H7 (cell line): Measurements from ENCODE around the gene COMMD10. TPM values are rescaled to one million over a fixed set of nuclear protein-coding genes. Genes with fewer than 3 reads are reported as not detected.

Experiments
- DNase-seq: peaks from one replicate; pipeline ENCODE4 v3.0.0; 2012
- H3K27me3 ChIP-seq: 2 replicates; pipeline ENCODE4 v1.6.0; 2011; ENCODE audit warnings: mild to moderate bottlenecking, low read length; ENCODE audit not compliant: control insufficient read depth, insufficient read depth
- H3K36me3 ChIP-seq: replicated peaks from 2 replicates; pipeline ENCODE4 v1.5.1; 2011; ENCODE audit warnings: low read length; ENCODE audit not compliant: control insufficient read depth, insufficient read depth
- H3K4me3 ChIP-seq: 2 replicates; pipeline ENCODE4 v1.5.1; 2011; ENCODE audit warnings: low read depth, mild to moderate bottlenecking, control low read depth, low read length, moderate library complexity; ENCODE audit not compliant: insufficient read depth
- total RNA-seq: library from RNA; depleted of rRNA; stranded (reverse); fragments of >200 nt; shearing (Covaris generic); gene quantifications from 2 replicates; pipeline ENCODE4 v1.2.3, GENCODE V29; 2014

COMMD10 gene
- total RNA-seq, 1 experiment from 2014 or later, result 47.3 TPM

DNA sequence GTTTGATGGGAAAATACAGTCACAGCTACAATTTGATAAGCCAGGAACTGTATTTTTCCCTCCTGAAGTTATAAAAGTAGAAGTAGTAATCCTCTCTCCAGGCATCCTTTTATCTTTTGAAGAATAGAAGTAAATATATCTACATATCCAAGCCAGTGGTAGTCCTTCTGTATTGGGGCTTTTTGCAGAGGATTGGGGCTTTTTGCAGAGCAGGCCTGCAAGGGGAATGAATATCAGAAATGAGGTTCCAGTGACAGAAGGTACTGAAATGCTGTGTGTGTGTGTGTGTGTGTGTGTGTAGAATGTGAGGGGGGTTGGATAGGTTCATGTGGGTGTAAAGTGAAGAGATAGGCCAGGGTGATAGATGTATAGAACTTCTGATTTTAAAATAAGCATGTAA, 127.4 kb downstream of the COMMD10 start:
- no peak overlapping the region for H3K4me3 ChIP-seq
- H3K36me3 ChIP-seq, result no peaks in the 10 kb centered on the region
- no peaks in the 10 kb centered on the region for H3K27me3 ChIP-seq
- peak; percentile 6 for DNase-seq

DNA sequence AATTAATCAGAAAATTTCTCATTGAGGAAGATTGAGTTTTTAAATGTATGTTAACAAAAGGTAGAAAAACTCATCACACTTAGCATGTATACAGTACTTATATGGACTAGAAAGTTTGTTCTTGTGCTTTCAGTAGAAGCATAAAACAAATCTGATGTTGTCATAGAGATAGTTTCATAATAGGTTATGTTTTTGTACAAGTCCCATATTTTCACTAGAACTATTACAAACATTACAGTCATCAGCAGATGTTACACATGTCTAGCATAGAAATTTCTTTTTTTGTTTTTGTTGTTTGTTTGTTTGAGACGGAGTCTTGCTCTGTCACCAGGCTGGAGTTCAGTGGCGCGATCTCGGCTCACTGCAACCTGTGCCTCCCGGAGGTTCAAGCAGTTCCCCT, 131.4 kb downstream of the COMMD10 start:
- DNase-seq, result no peak
- H3K27me3 ChIP-seq, result no peaks in the 10 kb centered on the region
- no peaks in the 10 kb centered on the region for H3K36me3 ChIP-seq
- H3K4me3 ChIP-seq, result no peak overlapping the region

DNA sequence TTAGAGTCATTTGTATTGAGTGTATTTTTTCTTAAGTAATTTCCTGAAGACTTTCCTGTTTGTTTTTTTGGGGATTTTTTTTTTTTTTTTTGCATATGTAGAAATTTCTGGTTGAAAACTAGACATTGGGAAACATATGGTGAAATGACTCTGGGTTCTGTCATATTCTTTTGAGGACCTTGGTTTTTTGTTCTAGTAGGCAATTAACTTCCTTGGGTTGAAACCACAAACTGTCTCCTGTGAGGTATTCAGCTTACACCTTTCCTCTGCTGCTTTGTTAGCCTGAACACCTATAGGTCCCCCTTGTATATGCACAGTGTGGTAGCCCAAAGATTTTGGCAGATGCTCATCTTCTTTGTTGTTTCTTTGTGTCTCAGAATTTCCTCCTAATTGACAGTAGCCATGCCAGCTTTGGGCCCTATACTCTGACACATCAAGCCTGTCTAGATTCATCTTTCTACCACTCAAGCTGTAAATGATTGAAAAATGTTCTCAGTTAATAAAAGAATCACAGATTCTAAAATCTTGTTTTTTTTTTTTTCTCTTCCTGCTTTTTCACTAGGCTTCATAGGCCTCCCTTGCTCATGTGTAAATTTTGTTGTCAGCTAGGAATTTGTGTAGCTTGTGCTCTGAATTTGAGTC, 140.6 kb downstream of the COMMD10 start:
- no peaks in the 10 kb centered on the region for H3K27me3 ChIP-seq
- DNase-seq, result no peak
- no peaks in the 10 kb centered on the region; the same call in 1 of the 2 replicates for H3K36me3 ChIP-seq
- no peak overlapping the region for H3K4me3 ChIP-seq

DNA sequence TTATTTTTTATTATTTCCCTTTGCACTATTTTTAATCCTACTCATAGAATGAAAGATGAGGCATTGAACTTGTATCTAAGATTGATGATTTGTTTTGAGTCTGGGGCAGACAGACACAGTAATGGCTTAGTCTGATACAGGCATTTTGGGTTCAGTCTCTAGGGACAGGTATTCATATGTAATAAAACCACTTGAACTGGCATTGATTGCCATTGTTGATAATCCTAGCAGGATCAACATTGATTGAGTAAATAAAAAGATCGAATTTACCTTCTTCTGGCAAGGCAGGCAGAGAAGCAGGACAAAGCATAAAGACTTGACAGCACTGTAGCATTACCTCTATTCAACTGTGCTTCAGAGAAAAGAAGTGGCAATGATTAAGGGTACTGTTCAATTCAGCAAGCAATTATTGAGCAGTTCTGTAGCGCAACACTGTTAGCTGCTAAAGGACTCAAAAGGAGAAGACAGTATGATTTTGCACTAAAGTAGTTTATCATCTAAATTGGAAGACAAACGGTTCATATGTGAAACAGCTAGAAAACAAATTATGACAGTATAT, 144.4 kb downstream of the COMMD10 start:
- Histone ChIP-seq H3K4me3 (no peak overlapping the region), H3K27me3 (no peaks in the 10 kb centered on the region), H3K36me3 (no peaks in the 10 kb centered on the region; the same call in 1 of the 2 replicates)
- no peak for DNase-seq

DNA sequence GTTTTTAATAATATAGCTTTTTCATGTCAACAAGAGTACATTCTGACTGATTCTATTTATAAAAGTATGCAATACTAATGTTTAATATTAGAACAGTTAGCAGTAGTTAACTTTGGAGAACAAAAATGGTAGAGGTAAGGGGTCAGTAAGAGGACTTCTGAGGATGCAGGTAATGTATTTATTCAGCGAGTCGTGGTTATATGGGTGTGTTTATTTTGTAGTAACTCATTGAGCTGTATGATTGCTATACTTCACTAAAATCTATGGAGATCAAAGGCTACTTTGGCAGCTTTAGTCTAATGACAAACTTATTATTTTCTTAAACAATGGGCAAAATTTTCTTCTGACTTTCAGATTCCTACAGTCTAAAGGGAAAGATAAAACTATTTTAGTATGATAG, 146.5 kb downstream of the COMMD10 start:
- no peaks in the 10 kb centered on the region for H3K27me3 ChIP-seq
- H3K4me3 ChIP-seq, result no peak overlapping the region
- DNase-seq, result no peak
- H3K36me3 ChIP-seq, result no peaks in the 10 kb centered on the region

DNA sequence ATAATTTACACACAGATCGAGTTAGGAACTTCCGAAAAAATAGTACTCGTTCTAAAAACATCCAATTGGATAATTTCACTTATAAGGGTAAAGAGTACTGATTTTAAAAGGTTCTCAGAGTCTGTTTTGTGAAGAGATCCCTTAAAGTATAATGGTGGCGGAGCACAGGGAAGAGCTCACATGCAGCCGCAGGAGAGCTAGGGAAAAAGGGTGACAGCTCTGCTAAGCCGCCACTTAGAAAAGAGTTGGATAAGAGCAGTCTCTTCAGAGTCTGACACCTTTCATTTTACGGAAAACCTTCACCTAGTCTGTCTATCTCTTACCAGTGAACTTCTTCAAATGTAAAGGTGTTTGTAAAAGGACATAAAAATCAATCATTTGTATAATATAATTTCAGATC, 149.9 kb downstream of the COMMD10 start:
- H3K4me3 ChIP-seq, result no peak overlapping the region
- no peaks in the 10 kb centered on the region for H3K36me3 ChIP-seq
- DNase-seq, result no peak
- no peaks in the 10 kb centered on the region for H3K27me3 ChIP-seq

DNA sequence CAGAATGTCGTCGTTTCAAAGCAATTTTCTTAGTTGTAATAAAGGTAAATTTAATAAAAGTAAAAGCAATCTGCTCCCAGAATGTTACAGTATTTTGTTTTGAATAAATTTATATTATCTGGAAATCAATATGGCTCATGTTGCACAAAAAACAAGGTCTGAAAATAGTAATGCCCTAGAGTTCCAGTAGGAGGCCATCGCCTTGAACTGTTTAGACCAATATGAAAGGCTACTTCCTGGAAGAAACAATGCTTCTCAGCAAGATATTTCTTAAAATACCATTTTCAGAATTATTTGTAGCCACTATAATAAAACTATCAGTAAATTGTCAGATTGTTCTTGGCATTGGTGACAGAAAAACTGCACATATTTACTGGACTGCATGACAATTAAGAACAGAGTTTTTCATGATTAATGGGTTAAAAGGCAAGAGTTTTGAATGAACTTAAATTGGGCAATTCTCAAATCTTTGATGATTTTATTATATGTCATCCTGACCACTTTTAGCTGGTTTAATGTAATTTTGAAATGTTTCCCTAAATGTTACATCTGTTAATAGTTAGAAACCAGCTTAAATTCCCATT, 153.2 kb downstream of the COMMD10 start:
- H3K36me3 ChIP-seq, result no peaks in the 10 kb centered on the region

DNA sequence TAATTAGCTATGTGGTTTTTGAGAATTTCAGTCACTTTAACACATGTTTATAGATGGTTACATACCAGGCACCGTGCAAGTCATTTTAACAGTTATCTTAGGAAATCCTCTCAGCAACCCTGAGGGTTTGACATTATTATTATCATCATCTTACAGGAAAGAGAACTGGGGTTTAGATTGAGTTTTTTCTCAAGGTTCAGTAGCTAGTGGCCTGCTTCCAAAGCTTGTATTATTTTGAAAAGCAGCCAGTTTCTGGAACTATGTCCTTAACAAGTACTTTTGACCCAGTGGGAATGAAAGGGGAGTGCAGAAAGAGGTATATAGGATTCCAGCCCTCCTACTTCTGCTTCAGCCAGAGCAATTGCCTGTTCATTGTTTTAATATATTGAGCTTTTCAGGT, 157.5 kb downstream of the COMMD10 start:
- no peak for DNase-seq
- no peaks in the 10 kb centered on the region for H3K36me3 ChIP-seq
- H3K27me3 ChIP-seq, result no peaks in the 10 kb centered on the region
- no peak overlapping the region for H3K4me3 ChIP-seq

More for the DNA sequence above, 153.2 kb downstream of the COMMD10 start:
- Histone ChIP-seq H3K27me3 (no peaks in the 10 kb centered on the region), H3K4me3 (no peak overlapping the region)
- no peak for DNase-seq

DNA sequence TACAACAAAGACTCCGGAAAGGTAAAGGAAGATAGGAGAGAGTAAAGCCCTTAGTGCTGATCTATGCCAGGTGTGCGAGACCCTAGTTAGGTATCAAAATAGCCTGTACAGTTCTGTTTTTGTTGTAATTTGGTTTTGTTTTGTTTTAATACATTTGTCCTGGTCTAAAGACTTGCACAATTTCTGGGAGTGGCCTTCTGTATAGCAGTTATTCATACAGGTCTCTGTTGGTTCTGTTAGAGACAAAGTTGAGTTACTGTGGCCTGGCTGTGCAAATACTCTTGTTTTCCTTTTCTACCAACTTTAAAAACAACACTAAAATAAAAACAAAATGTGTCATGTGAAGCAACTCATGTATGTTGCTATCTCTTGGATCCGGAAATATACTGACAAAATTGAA, 163.6 kb downstream of the COMMD10 start:
- no peaks in the 10 kb centered on the region for H3K36me3 ChIP-seq
- H3K27me3 ChIP-seq, result no peaks in the 10 kb centered on the region
- no peak for DNase-seq
- H3K4me3 ChIP-seq, result no peak overlapping the region

DNA sequence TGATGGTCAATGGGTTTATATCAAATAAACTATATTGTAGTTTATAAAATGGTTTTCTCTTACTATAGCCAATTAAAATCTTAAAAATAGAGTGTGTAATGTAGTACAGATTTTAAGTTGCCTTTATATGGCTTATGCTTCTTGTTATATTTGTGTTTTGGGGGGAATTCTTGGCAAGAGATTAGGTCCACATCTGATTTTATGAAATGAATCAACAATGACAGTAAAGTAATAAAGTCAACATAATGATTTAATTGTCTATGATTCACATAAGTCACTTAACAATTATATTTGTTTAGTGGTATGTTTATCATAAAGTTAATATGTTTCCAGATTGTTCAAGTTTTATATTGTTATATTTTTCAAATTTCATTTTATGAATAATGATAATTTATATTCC, 164.8 kb downstream of the COMMD10 start:
- H3K27me3 ChIP-seq, result no peaks in the 10 kb centered on the region
- no peak overlapping the region for H3K4me3 ChIP-seq
- no peak for DNase-seq
- no peaks in the 10 kb centered on the region for H3K36me3 ChIP-seq

DNA sequence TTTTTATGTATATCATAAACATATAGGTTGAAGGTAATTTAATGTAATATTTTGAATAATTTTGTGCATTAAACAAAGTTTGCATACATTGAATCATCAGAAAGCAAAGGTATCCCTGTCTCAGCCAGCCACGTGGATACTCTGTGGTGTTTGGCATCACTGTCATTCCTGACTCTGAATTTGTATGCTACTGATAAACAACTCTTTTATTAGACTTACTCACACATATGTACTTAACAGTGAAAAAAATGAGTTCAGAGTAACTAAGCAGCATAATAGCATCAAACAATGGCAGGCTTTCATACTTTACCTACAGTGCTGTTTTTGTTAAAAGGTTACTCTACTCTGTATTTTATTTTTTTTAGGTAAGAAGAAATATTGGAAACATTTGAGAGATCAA, 171.9 kb downstream of the COMMD10 start:
- H3K4me3 ChIP-seq, result no peak overlapping the region
- DNase-seq, result no peak
- no peaks in the 10 kb centered on the region for H3K27me3 ChIP-seq
- H3K36me3 ChIP-seq, result no peaks in the 10 kb centered on the region

DNA sequence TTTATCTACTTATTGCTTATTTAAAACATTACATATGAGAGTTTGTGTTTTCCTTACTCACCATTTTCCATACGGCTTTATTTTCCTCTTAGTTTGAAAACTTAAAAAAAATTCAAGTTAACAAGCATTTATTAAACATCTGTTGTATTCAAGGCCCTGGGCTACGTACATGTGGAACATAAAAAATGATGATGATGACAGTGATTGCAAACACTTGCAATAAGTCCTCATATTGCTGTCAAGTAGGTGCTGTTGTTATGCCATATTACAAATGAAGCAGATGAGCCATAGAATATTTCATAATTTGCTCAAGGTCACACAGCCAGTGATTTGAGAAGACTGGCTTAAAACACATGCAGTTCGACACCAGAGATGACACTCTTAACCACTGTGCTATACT, 180.6 kb downstream of the COMMD10 start:
- no peak for DNase-seq
- H3K27me3 ChIP-seq, result no peaks in the 10 kb centered on the region
- H3K4me3 ChIP-seq, result no peak overlapping the region
- H3K36me3 ChIP-seq, result no peaks in the 10 kb centered on the region

DNA sequence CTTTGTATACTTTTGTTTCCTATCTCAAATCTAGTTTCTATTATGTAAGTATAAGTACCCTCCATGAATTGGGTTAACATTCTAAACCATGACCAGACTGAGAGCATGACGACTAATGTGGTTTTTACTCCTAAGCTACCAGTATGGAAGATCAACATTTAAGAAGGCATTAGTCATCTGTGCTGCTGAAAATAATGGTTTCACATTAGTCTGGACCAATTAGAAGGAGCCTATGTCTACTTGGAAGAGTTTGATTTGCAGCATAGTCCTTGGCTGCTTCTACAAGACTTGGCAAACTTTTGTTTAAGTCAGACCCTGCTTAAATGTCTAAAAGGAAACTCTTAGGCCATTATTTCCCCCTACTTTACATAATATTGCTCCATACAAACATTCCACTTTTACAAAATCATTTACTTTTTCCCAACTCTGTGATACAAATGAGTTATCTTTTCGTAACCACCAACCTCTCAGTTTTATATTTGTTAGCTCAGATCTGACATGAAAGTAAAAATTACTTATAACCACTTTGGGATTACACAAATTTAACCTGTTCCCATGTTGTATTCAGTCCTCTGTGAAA, 186.7 kb downstream of the COMMD10 start:
- Histone ChIP-seq H3K36me3 (no peaks in the 10 kb centered on the region), H3K4me3 (no peak overlapping the region), H3K27me3 (no peaks in the 10 kb centered on the region)
- no peak for DNase-seq

DNA sequence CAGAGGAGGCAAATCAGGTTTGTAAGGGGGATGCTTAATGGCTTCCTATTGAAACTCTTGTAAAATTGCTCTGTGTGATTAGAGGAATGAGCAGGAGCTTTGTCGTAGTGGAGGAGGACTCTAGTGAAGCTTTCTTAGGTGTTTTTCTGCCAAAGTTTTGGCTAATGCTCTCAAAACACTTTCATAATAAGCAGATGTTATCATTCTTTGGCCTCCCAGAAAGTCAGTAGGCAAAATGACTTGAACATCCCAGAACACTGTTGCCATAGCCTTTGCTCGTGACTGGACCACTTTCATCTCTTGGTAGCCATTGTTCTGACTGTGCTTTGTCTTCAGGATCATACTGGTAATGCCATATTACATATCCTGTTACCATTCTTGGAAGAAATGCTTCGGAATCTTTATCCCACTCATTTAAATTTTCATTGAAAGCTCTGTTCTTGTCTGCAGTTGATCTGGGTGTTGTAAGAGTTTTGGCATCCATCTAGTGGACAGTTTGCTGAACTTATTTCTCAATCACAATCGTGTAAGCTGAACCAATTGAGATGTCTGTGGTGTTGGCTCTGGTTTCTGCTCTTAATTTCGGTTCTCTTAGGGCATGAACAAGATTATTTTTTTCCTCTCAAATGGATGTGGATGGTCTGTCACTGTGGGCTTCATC, 187.6 kb downstream of the COMMD10 start:
- H3K27me3 ChIP-seq, result no peaks in the 10 kb centered on the region
- H3K4me3 ChIP-seq, result no peak overlapping the region
- no peaks in the 10 kb centered on the region for H3K36me3 ChIP-seq
- DNase-seq, result no peak
